B cell (primary cell): ENCODE data around the gene POU5F1. TPM values are rescaled to one million over a fixed set of nuclear protein-coding genes. Genes with fewer than 3 reads are reported as not detected.

Source experiments
- ATAC-seq: fragments of 200-7000 bp; cut with Tn5 transposase; one replicate; pipeline ENCODE4 v1.10.0; 2021; ENCODE audit warnings: low read depth, mild to moderate bottlenecking, moderate number of reproducible peaks, moderate library complexity
- CTCF ChIA-PET: fragments of 350-600 bp; sonication (Branson Sonifier 250); formaldehyde crosslinking; loops from one replicate; lab custom pipeline; 2021; ENCODE audit warnings: antibody characterized with exemption, inconsistent platforms; lab: Charles Lee
- POLR2A ChIA-PET: fragments of 350-600 bp; sonication (Branson Sonifier 250); formaldehyde crosslinking; loops from one replicate; lab custom pipeline; 2021; ENCODE audit warnings: antibody characterized with exemption; lab: Charles Lee
- DNase-seq: peaks from one replicate; pipeline ENCODE4 v3.0.0; 2013
- H2AFZ ChIP-seq: 2 replicates; pipeline ENCODE4 v1.6.1; 2012; ENCODE audit warnings: mild to moderate bottlenecking, low read depth, low read length; ENCODE audit not compliant: insufficient read depth, poor library complexity, severe bottlenecking
- H3K27ac ChIP-seq, 2 donors: 1 replicate in 1 of 2; 2 replicates in 1 of 2; pipeline ENCODE4 v1.5.1; 2012 to 2013; ENCODE audit warnings: low read length in 2 of 2, mild to moderate bottlenecking in 2 of 2, moderate library complexity in 1 of 2
- H3K27me3 ChIP-seq, 4 experiments: fragments of 200-600 bp in 1 of 4; sonication (generic) in 1 of 4; replicated peaks in 1 of 4; 1 replicate in 2 of 4; 2 replicates in 2 of 4; pipeline versions ENCODE4 v1.6.1 to v1.7.0; 2013 to 2016; ENCODE audit warnings: low read length in 3 of 4, mild to moderate bottlenecking in 2 of 4, mixed read lengths in 1 of 4, moderate library complexity in 1 of 4; ENCODE audit not compliant: insufficient read depth in 4 of 4, control insufficient read depth in 3 of 4; ENCODE audit errors: control extremely low read depth in 1 of 4
- H3K36me3 ChIP-seq, 2 experiments: replicated peaks in 1 of 2; 1 replicate in 1 of 2; 2 replicates in 1 of 2; pipeline versions ENCODE4 v1.6.1 to v1.7.1; 2013; ENCODE audit warnings: low read length in 1 of 2; ENCODE audit not compliant: insufficient read depth in 2 of 2, control insufficient read depth in 1 of 2; ENCODE audit errors: control extremely low read depth in 1 of 2, extremely low read depth in 1 of 2
- H3K4me1 ChIP-seq, 2 donors: fragments of 200-600 bp in 1 of 2; sonication (generic) in 1 of 2; 1 replicate in 1 of 2; 2 replicates in 1 of 2; pipeline versions ENCODE4 v1.5.1 to v1.6.1; 2013 to 2017; ENCODE audit warnings: low read length in 2 of 2; ENCODE audit not compliant: control insufficient read depth in 2 of 2, insufficient read depth in 2 of 2
- H3K4me2 ChIP-seq: replicated peaks from 2 replicates; pipeline ENCODE3; 2012; ENCODE audit warnings: mild to moderate bottlenecking, low read depth, low read length; ENCODE audit not compliant: poor library complexity, severe bottlenecking
- H3K4me3 ChIP-seq, 5 experiments: fragments of 200-600 bp in 1 of 5; sonication (generic) in 1 of 5; 1 replicate in 3 of 5; 2 replicates in 2 of 5; pipeline versions ENCODE4 v1.5.1 to v1.7.0; 2011 to 2016; ENCODE audit warnings: low read length in 4 of 5, mild to moderate bottlenecking in 4 of 5, low read depth in 2 of 5, control low read depth in 1 of 5, moderate library complexity in 1 of 5; ENCODE audit not compliant: insufficient read depth in 1 of 5; ENCODE audit errors: control extremely low read depth in 1 of 5, extremely low read depth in 1 of 5
- H3K79me2 ChIP-seq: fragments of 200-600 bp; sonication (generic); one replicate; pipeline ENCODE4 v1.6.0; 2016; ENCODE audit warnings: low read length; ENCODE audit not compliant: control insufficient read depth, insufficient read depth
- H3K9ac ChIP-seq: fragments of 200-600 bp; sonication (generic); 2 replicates; pipeline ENCODE4 v1.6.1; 2017; ENCODE audit warnings: mild to moderate bottlenecking, low read length, moderate library complexity
- H3K9me3 ChIP-seq, 3 donors: one replicate each; pipeline versions ENCODE4 v1.6.1 to v1.7.1; 2013; ENCODE audit warnings: low read length in 2 of 3; ENCODE audit not compliant: control insufficient read depth in 2 of 3, insufficient read depth in 1 of 3; ENCODE audit errors: control extremely low read depth in 1 of 3
- H4K20me1 ChIP-seq: 2 replicates; pipeline ENCODE4 v1.6.0; 2012; ENCODE audit warnings: mild to moderate bottlenecking, low read length; ENCODE audit not compliant: insufficient read depth, control insufficient read depth, poor library complexity, severe bottlenecking
- H3K27ac Mint-ChIP-seq: one replicate; pipeline ENCODE4 v1.8.0; 2021; ENCODE audit warnings: mixed read lengths
- H3K27me3 Mint-ChIP-seq: one replicate; pipeline ENCODE4 v1.8.0; 2021; ENCODE audit warnings: mixed read lengths
- H3K4me1 Mint-ChIP-seq: one replicate; pipeline ENCODE4 v1.8.0; 2021; ENCODE audit warnings: mixed read lengths
- H3K4me3 Mint-ChIP-seq: one replicate; pipeline ENCODE4 v1.8.0; 2021; ENCODE audit warnings: mixed read lengths
- H3K9me3 Mint-ChIP-seq: one replicate; pipeline ENCODE4 v1.8.0; 2022; ENCODE audit warnings: mixed read lengths; ENCODE audit not compliant: insufficient read depth
- EZH2 ChIP-seq: IDR thresholded peaks from 2 replicates; pipeline ENCODE4 v1.6.1; 2012; ENCODE audit warnings: borderline replicate concordance, low read depth, mild to moderate bottlenecking, moderate library complexity, low read length; ENCODE audit not compliant: insufficient read depth, poor library complexity, severe bottlenecking
- WGBS: methylation state at CpG from one replicate; pipeline ENCODE4 v1.1.5; 2013; ENCODE audit warnings: missing lambda C conversion rate; ENCODE audit not compliant: insufficient coverage; 5-methylcytosine and 5-hydroxymethylcytosine counted together
- intact Hi-C: fragments of 100-400 bp; cut with micrococcal nuclease; formaldehyde crosslinking; loops from one replicate; pipeline ENCODE4 v1.10.0; 2022
- polyA plus RNA-seq: library from polyadenylated mRNA; depleted of rRNA; stranded (reverse); fragments of >200 nt; gene quantifications from 2 replicates; pipeline ENCODE4 v1.2.3, GENCODE V29; 2012
- total RNA-seq, 2 donors: library from RNA; stranded (reverse); fragments of 120-200 nt in 1 of 2; gene quantifications; 1 replicate in 1 of 2; 2 replicates in 1 of 2; pipeline versions ENCODE4 v1.2.3 to v1.2.4, GENCODE V29; 2013 to 2022
- TF ChIP-seq, protein P1 (sequence below): fragments of 200-600 bp; IDR thresholded peaks from one replicate; pipeline ENCODE4 v1.8.0; 2022; ENCODE audit warnings: antibody characterized with exemption, mild to moderate bottlenecking

Gene POU5F1
- total and polyA plus RNA-seq, 2 donors (not counting 1 experiment from before 2014, with no cell fraction given), result 0.76 to 0.88 TPM

DNA sequence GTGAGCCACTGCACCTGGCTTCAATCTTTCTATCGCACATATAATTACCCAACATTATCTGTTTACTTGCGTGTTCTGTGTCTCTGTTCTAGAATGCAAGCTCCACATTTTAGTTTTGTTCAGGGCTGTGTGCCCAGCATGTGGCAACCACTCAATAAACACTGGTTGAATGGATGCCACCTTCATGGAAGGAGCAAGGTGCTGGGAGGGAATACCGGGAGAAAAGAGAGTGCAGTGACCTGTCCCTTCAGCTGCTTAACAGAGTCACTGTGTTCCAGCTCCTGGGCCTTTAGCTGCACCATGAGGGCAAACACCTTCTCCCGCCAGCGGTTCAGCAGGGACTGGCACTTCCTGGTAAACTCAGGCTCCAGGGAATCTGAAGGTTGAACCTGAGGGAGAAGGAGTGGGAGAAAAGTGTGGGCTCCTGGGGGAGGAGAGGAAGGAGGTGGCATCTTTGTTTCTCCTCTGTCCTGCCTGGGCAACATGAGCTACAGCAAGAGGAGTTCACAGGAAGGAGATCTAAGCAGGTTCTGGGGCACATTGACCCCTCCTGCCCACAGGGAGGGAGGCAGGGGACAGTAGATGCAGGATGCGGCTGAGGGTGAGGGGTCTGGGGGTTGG lies 20.5 kb downstream of the POU5F1 start:
- H3K27ac ChIP-seq, result no peak overlapping the region
- ATAC-seq (no peak), DNase-seq (no peak)
- Mint-ChIP-seq H3K27ac (no peak overlapping the region), H3K4me3 (no peak overlapping the region), H3K4me1 (peaks cover 3% of the 10 kb centered on the region), H3K9me3 (no peaks in the 10 kb centered on the region), H3K27me3 (no peaks in the 10 kb centered on the region)
- intact Hi-C loops, result loop anchor here (10.0 kb wide), 1 partner anchor 315 kb away; no protein-coding TSS in a partner anchor
- no peak overlapping the region for H3K4me2 ChIP-seq
- H4K20me1 ChIP-seq, result no peaks in the 10 kb centered on the region
- ChIA-PET CTCF (interaction anchor here (1.0 kb wide), 1 partner anchor 217 kb away, joined by 3 read pairs; no protein-coding TSS in a partner anchor), POLR2A (interaction anchor here (0.5 kb wide), 1 partner anchor 14 kb away, joined by 4 read pairs; no protein-coding TSS in a partner anchor)
- TF ChIP-seq, protein P1, sequence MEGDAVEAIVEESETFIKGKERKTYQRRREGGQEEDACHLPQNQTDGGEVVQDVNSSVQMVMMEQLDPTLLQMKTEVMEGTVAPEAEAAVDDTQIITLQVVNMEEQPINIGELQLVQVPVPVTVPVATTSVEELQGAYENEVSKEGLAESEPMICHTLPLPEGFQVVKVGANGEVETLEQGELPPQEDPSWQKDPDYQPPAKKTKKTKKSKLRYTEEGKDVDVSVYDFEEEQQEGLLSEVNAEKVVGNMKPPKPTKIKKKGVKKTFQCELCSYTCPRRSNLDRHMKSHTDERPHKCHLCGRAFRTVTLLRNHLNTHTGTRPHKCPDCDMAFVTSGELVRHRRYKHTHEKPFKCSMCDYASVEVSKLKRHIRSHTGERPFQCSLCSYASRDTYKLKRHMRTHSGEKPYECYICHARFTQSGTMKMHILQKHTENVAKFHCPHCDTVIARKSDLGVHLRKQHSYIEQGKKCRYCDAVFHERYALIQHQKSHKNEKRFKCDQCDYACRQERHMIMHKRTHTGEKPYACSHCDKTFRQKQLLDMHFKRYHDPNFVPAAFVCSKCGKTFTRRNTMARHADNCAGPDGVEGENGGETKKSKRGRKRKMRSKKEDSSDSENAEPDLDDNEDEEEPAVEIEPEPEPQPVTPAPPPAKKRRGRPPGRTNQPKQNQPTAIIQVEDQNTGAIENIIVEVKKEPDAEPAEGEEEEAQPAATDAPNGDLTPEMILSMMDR, result no peak
- H3K4me3 ChIP-seq, result no peak overlapping the region
- no peak overlapping the region for H2AFZ ChIP-seq
- H3K9ac ChIP-seq, result no peak overlapping the region
- H3K9me3 ChIP-seq, result no peaks in the 10 kb centered on the region
- H3K36me3 ChIP-seq, result peaks cover 0 to 14% of the 10 kb centered on the region in 2 experiments
- H3K79me2 ChIP-seq, result peaks cover 5% of the 10 kb centered on the region
- H3K4me1 ChIP-seq, result no peaks in the 10 kb centered on the region
- whole genome bisulfite sequencing, result 92% methylated on average over 6 of the region's 6 CpGs
- H3K27me3 ChIP-seq, result no peaks in the 10 kb centered on the region

DNA sequence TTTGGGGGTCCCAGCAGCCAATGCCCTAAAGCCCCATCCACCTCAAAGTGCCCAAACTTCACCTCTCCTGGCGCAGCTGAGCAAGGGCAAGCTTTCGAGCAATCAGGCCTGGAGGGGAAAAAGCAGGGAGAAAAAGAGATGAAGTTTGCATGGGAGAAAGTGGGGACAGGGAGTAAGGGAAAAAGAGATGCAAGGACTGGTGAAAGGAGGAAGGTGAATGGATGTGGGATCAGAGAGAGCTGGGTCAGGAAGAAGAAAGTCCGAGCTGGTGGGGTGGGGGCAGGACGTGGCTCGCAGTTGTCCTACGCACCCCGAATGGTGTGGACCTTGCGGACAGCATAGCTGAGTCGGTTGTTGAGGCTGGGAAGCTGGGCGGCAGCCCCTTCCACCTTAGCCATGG lies 25.1 kb downstream of the POU5F1 start:
- no peak overlapping the region for H3K27ac ChIP-seq
- H4K20me1 ChIP-seq, result no peaks in the 10 kb centered on the region
- ChIA-PET POLR2A (interaction anchor here (0.6 to 1.3 kb wide), 2 partner anchors 12 to 47 kb away, joined by 3 to 10 read pairs; partner anchors contain the start of gene CCHCR1), CTCF (interaction anchor here (1.5 to 5.3 kb wide), 2 partner anchors 13 to 222 kb away, joined by 4 to 24 read pairs; partner anchors contain the start of genes CCHCR1 and TCF19)
- H3K4me1 ChIP-seq, result no peaks in the 10 kb centered on the region
- no peak for TF ChIP-seq EZH2
- TF ChIP-seq, protein P1, result no peak
- H3K4me3 Mint-ChIP-seq, result no peak overlapping the region
- no peak overlapping the region for H3K27ac Mint-ChIP-seq
- 98% methylated on average over 9 of the region's 10 CpGs for WGBS
- no peaks in the 10 kb centered on the region for H3K79me2 ChIP-seq
- H3K9me3 Mint-ChIP-seq, result no peaks in the 10 kb centered on the region
- ATAC-seq (no peak), DNase-seq (no peak)
- no peaks in the 10 kb centered on the region for H3K9me3 ChIP-seq
- H3K4me1 Mint-ChIP-seq, result peaks cover 3% of the 10 kb centered on the region
- no peak overlapping the region for H3K4me3 ChIP-seq
- H3K36me3 ChIP-seq, result peaks cover 0 to 18% of the 10 kb centered on the region in 2 experiments
- no peak overlapping the region for H2AFZ ChIP-seq
- H3K27me3 ChIP-seq, result no peaks in the 10 kb centered on the region
- no peak overlapping the region for H3K9ac ChIP-seq
- no peak overlapping the region for H3K4me2 ChIP-seq
- no peaks in the 10 kb centered on the region for H3K27me3 Mint-ChIP-seq
- intact Hi-C loops, result no loop called here
